H1 (cell line): Measurements from ENCODE around the gene STAT5A. TPM values are rescaled to one million over a fixed set of nuclear protein-coding genes. Genes with fewer than 3 reads are reported as not detected.

Source experiments
- CHD7 ChIP-seq: fragments of 300-600 bp; sonication (generic); IDR thresholded peaks from 2 replicates; pipeline ENCODE4 v1.7.1; 2012; ENCODE audit warnings: low read length, moderate library complexity, mild to moderate bottlenecking, inconsistent platforms; ENCODE audit not compliant: insufficient replicate concordance
- CREB1 ChIP-seq: IDR thresholded peaks from 2 replicates; pipeline ENCODE4 v1.6.1; 2012; ENCODE audit warnings: inconsistent platforms
- SIRT6 ChIP-seq: IDR thresholded peaks from one replicate; pipeline ENCODE4 v1.7.1; 2012; ENCODE audit warnings: low read length, inconsistent platforms
- SP1 ChIP-seq: IDR thresholded peaks from 2 replicates; pipeline ENCODE4 v1.6.1; 2011; ENCODE audit warnings: low read depth, low read length
- TEAD4 ChIP-seq: IDR thresholded peaks from 2 replicates; pipeline ENCODE4 v1.6.1; 2012; ENCODE audit warnings: low read depth, low read length, inconsistent platforms, mixed read lengths
- polyA plus RNA-seq, 7 experiments: library from polyadenylated mRNA; depleted of rRNA in 3 of 7; stranded (reverse) in 5 of 7; unstranded in 2 of 7; fragments of >200 nt in 5 of 7; fragments of 200-250 nt in 2 of 7; gene quantifications; 1 replicate in 5 of 7; 2 replicates in 1 of 7; 4 replicates in 1 of 7; pipeline versions ENCODE4 v1.2.1 to v1.2.3, GENCODE V29; 2011 to 2013; ENCODE audit warnings: missing spikeins in 2 of 7, mixed read lengths in 2 of 7
- total RNA-seq: library from RNA; stranded (reverse); fragmentation: NEBNext Ultra II Directional; extraction: Animal tissue kit (Norgen Biotek cat#: 25700); gene quantifications from 2 replicates; pipeline ENCODE4 v1.2.1, GENCODE V29; 2021

Gene STAT5A
- total and polyA plus RNA-seq, 2 of the 8 experiments (the other 6 are each of a cell fraction or from before 2014, with no cell fraction given) = 4.2 to 5.4 TPM

GRCh38 chr17:42274812-42275526 lies 13.3 kb upstream of the STAT5A start (continued):
- no peak for TF ChIP-seq CHD7
- TF ChIP-seq SIRT6 = no peak
- TF ChIP-seq SP1 = no peak
- no peak for TF ChIP-seq CREB1
- no peak for TF ChIP-seq TEAD4
